Measurements from ENCODE around the gene WWOX.

The WWOX gene

DNA sequence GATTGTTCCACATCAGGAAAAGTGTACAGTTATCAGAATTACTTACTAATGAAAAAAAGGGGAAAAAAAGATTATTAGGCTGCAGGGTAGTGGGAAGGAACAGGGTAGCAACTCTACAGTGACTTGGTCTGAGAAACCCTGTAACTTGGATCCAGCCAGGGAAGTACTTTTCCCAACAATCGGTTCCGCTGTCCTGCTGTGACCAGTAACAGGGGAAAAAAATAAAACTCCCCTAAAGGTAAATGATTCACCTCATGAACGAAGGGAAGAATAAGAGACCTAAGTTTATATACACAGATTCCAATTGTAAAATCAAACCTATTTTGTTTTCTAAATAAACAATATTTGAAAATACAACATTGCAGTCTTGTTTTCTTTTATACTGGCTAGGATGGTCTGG lies 189.9 kb downstream of the WWOX start:
- Histone ChIP-seq H3K4me3 (ENCODE audit: low read length) (no peak overlapping the region), H3K27me3 (ENCODE audit: control insufficient read depth, insufficient read depth, low read length) (no peaks in the 10 kb centered on the region), H3K9me3 (ENCODE audit: control insufficient read depth, low read length) (no peaks in the 10 kb centered on the region), H3K4me1 (ENCODE audit: control insufficient read depth, insufficient read depth, low read length) (peaks cover 8% of the 10 kb centered on the region), H3K9ac (ENCODE audit: low read length) (no peak overlapping the region), H3K36me3 (ENCODE audit: control insufficient read depth, insufficient read depth, low read length) (no peaks in the 10 kb centered on the region)

DNA sequence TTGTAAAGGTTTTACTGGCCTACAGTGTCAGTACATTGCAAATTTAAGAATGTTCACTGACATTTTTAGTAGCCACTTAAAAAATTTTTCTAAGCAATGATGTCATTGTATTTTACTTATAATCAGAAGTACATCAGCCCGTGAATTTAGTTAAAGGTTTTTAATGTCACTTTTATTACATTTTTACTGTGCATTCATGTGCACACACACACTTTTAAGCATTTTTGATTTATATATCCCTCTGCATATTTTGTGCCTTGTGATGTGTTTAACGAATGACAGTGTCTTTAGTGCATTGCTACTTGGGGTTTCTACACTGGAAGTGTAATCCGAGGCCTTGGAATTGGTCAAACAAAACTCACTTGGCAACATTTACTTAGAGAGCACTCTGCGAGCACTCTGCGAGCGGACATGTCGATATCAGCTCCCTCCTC lies 190.4 kb downstream of the WWOX start:
- Histone ChIP-seq H3K27me3 (ENCODE audit: control insufficient read depth, insufficient read depth, low read length) (no peaks in the 10 kb centered on the region), H3K9ac (ENCODE audit: low read length) (no peak overlapping the region), H3K4me3 (ENCODE audit: low read length) (no peak overlapping the region), H3K4me1 (ENCODE audit: control insufficient read depth, insufficient read depth, low read length) (peaks cover 8% of the 10 kb centered on the region), H3K9me3 (ENCODE audit: control insufficient read depth, low read length) (no peaks in the 10 kb centered on the region), H3K36me3 (ENCODE audit: control insufficient read depth, insufficient read depth, low read length) (no peaks in the 10 kb centered on the region)

DNA sequence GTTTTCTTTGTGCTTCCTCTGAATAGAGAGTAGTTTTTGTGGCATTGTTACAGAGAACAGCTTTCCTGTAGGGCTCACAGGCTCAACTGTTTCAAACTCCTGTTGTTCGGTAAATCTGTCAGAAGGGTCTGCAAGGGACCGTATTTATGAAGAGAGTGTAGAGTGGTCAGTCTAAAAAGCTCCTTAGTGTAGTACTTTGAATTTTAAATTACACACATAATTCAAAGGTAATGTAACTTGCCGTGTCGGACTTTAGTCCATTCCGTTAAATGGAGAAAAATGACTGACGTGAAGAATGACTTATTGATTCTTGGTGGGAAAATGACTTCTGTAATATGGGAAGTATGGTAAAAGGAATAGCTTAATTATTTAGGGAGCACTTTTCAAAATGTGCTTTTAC lies 190.9 kb downstream of the WWOX start:
- H3K9me3 ChIP-seq (ENCODE audit: control insufficient read depth, low read length) = no peaks in the 10 kb centered on the region
- H3K27me3 ChIP-seq (ENCODE audit: control insufficient read depth, insufficient read depth, low read length) = no peaks in the 10 kb centered on the region
- H3K36me3 ChIP-seq (ENCODE audit: control insufficient read depth, insufficient read depth, low read length) = no peaks in the 10 kb centered on the region
- peaks cover 8% of the 10 kb centered on the region for H3K4me1 ChIP-seq (ENCODE audit: control insufficient read depth, insufficient read depth, low read length)
- no peak overlapping the region for H3K4me3 ChIP-seq (ENCODE audit: low read length)
- no peak overlapping the region for H3K9ac ChIP-seq (ENCODE audit: low read length)

DNA sequence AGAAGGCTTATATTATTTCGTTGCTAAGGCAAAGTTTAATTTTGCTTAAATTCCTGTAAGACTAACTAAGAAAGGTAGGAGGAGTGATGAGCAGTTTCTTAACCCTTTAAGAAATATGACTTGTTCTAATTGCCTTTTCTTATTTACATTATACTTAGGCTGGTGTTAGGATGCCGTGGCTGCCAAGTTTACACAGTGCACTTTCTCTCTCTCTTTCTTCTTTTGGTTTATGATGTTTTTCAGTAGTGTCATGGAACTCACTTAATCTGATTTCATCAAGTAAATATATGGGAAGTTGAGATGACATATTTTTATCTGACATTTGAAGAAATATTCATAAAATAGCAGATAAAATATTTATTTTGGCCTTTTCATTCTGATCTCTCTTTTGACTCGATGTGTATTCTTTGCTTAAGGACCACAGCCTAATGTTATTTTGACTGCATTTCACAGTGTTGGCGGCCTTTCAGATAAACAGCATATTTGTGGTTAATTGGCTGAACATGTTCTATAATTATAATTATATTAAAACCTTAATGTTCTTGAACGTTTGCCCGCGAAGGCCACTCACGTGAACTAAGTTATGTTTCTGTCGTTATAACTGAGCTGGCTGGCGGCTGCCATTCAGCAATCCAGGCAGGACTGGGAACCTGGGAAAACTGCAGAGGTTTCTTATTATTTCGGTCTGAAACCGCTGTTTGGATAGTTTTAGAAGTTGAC lies 191.6 kb downstream of the WWOX start:
- Histone ChIP-seq H3K4me3 (ENCODE audit: low read length) (no peak overlapping the region), H3K9ac (ENCODE audit: low read length) (no peak overlapping the region)

DNA sequence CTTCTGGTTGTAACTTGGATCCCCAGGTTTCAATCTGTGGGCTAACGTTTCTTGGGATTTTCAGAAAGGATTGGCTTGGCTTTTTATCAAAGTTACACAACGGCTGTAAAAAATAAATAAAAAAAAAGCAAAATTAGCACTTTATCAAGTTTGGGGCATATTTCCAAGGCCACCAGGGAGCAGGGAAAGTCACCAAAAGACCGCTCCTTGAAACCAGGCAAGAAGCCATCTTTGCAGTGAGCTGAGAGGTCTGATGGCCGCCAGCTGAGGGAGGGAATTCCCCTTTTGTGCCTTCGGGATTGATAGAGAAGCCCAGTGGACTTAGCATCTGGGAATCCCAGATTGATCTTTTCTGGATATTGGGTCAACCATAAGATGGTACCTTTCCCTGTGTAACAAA lies 192.2 kb downstream of the WWOX start:
- Histone ChIP-seq H3K9me3 (ENCODE audit: control insufficient read depth, low read length) (no peaks in the 10 kb centered on the region), H3K4me1 (ENCODE audit: control insufficient read depth, insufficient read depth, low read length) (peaks cover 8% of the 10 kb centered on the region), H3K27me3 (ENCODE audit: control insufficient read depth, insufficient read depth, low read length) (no peaks in the 10 kb centered on the region), H3K9ac (ENCODE audit: low read length) (no peak overlapping the region), H3K4me3 (ENCODE audit: low read length) (no peak overlapping the region), H3K36me3 (ENCODE audit: control insufficient read depth, insufficient read depth, low read length) (no peaks in the 10 kb centered on the region)

More for the DNA sequence above, 191.6 kb downstream of the WWOX start:
- Histone ChIP-seq H3K27me3 (ENCODE audit: control insufficient read depth, insufficient read depth, low read length) (no peaks in the 10 kb centered on the region), H3K4me1 (ENCODE audit: control insufficient read depth, insufficient read depth, low read length) (peaks cover 8% of the 10 kb centered on the region), H3K9me3 (ENCODE audit: control insufficient read depth, low read length) (no peaks in the 10 kb centered on the region), H3K36me3 (ENCODE audit: control insufficient read depth, insufficient read depth, low read length) (no peaks in the 10 kb centered on the region)

DNA sequence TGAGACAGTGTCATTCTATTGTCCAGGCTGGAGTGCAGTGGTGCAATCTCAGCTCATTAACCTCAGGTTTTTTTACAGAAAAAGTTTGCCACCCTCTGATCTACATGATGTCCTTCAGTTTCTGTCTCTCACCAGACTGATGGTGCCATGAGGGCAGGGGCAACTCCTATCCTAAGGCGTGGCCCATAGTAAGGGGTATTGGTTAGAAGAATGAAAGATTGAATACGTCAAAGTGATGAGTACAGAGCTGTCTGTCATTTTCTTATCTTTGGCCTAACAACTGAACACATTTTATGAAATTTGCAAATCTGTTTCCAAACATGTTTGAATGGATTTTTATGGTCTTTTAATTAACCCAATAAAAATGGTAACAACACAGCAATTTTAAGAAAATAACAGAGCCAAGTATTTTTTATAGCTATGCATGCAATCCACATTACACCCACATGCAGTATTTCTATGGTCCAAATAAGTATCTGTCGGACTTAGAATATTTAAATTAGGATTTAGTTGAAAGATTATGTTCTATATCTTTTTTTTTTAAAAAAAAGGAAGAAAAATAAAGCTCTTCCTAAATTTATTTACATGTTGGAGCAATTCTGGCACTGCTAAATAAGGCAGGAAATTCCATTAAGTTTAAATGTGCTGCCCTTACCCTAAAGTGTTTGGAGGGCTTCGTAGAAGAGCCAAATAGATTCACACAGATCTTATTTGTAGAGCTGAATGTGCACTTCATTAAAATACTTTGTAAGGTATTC lies 192.8 kb downstream of the WWOX start:
- Histone ChIP-seq H3K4me3 (ENCODE audit: low read length) (no peak overlapping the region), H3K36me3 (ENCODE audit: control insufficient read depth, insufficient read depth, low read length) (no peaks in the 10 kb centered on the region), H3K27me3 (ENCODE audit: control insufficient read depth, insufficient read depth, low read length) (no peaks in the 10 kb centered on the region), H3K9ac (ENCODE audit: low read length) (no peak overlapping the region), H3K4me1 (ENCODE audit: control insufficient read depth, insufficient read depth, low read length) (peaks cover 8% of the 10 kb centered on the region), H3K9me3 (ENCODE audit: control insufficient read depth, low read length) (no peaks in the 10 kb centered on the region)

DNA sequence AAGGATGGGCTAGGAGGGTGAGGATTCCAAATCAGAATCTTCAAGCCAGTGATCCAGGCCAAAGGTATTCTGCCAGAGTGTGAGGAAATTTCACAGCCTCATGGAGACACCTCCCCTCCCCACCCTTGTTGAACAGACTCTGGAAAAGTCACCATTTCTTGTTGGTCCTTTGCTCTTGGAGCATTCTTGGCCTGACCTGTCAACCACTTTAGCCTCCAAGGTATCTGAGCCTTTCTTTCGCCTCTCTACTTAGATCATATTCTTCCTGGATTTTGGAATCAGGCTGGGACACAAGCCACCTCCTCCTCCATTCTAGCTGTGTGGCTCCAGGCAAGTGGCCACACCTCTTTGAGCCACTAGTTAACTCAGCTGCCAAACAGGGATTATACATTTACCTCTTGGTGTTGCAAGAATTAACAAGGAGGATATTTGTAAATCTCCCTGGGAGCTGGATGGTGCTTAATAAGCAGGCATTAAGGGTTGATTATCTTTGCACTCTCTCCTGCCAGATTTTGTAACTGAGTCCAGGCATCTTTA lies 193.5 kb downstream of the WWOX start:
- no peaks in the 10 kb centered on the region for H3K36me3 ChIP-seq (ENCODE audit: control insufficient read depth, insufficient read depth, low read length)
- H3K9me3 ChIP-seq (ENCODE audit: control insufficient read depth, low read length) = no peaks in the 10 kb centered on the region
- H3K9ac ChIP-seq (ENCODE audit: low read length) = no peak overlapping the region
- no peak overlapping the region for H3K4me3 ChIP-seq (ENCODE audit: low read length)
- H3K27me3 ChIP-seq (ENCODE audit: control insufficient read depth, insufficient read depth, low read length) = no peaks in the 10 kb centered on the region
- H3K4me1 ChIP-seq (ENCODE audit: control insufficient read depth, insufficient read depth, low read length) = peaks cover 8% of the 10 kb centered on the region

DNA sequence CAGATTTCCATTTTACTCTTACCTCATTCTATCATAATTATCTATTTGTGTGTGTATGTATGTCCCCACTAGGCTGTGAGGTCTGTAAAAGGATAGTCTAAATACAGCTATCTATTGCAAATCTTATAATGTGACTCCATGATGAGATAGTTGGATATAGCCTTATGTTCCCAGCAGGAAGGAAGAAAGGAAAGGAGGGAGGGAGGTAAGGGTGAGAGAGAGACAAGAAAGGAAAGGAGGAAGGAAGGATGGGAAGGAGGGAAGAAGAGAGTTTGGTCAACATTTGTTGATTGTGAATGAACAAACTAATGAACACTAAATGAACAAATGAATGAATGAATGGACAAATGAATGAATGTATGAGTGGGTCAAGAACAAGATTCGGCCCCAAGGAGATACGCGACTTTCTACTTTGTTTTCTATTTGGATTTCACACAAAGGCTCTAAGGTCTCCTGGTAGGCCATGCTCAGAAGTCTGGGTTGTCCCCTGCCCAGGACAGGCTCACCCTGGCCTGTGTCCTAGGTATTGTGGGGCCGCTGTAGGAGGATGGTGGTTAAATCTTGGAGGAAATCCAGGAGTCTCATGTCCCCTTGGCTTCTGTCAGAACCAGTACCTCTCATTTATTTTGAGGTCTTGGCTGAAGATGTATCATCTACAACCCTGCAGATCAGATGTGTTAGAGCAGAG lies 195.2 kb downstream of the WWOX start:
- H3K9me3 ChIP-seq (ENCODE audit: control insufficient read depth, low read length) = no peaks in the 10 kb centered on the region

DNA sequence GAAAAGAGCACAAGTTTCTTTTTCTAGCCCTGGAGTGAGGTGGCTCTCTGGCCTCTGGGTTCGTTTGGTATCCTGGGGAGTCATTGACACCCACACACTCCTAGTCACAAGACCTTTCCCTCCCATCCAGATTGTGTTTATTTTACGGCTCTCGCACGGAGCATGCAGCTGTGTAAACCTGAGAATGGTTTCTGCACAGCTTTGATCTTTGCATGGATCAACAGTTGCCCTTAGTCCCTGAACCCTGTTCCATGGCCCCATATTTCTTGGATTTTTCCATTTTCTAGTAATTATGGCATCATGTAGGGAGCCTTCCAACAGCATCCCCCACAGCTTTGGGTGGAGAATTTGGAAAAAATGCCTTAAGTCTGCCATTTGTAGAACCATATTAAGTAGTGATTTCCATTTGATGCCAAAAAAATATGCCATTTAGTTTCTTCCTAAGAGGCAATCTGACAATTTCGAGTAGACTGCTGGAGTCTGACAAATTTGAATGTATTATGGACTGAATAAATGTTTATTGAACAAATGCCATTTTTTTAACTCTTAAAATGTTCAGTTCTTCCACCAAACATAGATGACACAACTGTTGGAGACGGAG lies 197.7 kb downstream of the WWOX start:
- Histone ChIP-seq H3K27me3 (ENCODE audit: control insufficient read depth, insufficient read depth, low read length) (no peaks in the 10 kb centered on the region), H3K4me3 (ENCODE audit: low read length) (no peak overlapping the region), H3K36me3 (ENCODE audit: control insufficient read depth, insufficient read depth, low read length) (no peaks in the 10 kb centered on the region), H3K9ac (ENCODE audit: low read length) (no peak overlapping the region), H3K4me1 (ENCODE audit: control insufficient read depth, insufficient read depth, low read length) (peaks cover 8% of the 10 kb centered on the region), H3K9me3 (ENCODE audit: control insufficient read depth, low read length) (no peaks in the 10 kb centered on the region)

More for the DNA sequence above, 195.2 kb downstream of the WWOX start:
- no peaks in the 10 kb centered on the region for H3K27me3 ChIP-seq (ENCODE audit: control insufficient read depth, insufficient read depth, low read length)
- H3K9ac ChIP-seq (ENCODE audit: low read length) = no peak overlapping the region
- no peaks in the 10 kb centered on the region for H3K36me3 ChIP-seq (ENCODE audit: control insufficient read depth, insufficient read depth, low read length)
- H3K4me1 ChIP-seq (ENCODE audit: control insufficient read depth, insufficient read depth, low read length) = peaks cover 8% of the 10 kb centered on the region
- H3K4me3 ChIP-seq (ENCODE audit: low read length) = no peak overlapping the region

DNA sequence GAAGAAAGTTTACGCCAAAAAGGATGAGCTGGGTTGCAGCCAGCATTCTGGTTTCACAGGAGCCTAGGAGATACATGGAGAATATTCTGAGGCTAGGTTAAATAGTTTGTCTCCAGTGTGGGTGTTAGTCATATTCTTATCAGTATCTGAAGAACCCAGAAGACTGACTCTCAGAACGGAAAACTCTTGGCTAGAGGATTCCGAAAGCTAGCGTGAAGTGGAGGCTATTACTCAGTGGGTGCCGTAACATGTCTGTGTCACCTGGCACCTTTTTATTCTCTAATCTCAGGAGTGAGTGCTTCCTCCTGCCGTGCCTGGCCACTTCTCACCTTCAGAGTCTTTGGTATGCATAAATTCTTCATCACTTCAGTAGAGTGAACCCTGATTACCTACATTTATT lies 199.5 kb downstream of the WWOX start:
- Histone ChIP-seq H3K36me3 (ENCODE audit: control insufficient read depth, insufficient read depth, low read length) (no peaks in the 10 kb centered on the region), H3K27me3 (ENCODE audit: control insufficient read depth, insufficient read depth, low read length) (no peaks in the 10 kb centered on the region), H3K9ac (ENCODE audit: low read length) (no peak overlapping the region), H3K4me3 (ENCODE audit: low read length) (no peak overlapping the region), H3K9me3 (ENCODE audit: control insufficient read depth, low read length) (no peaks in the 10 kb centered on the region), H3K4me1 (ENCODE audit: control insufficient read depth, insufficient read depth, low read length) (no peaks in the 10 kb centered on the region)

DNA sequence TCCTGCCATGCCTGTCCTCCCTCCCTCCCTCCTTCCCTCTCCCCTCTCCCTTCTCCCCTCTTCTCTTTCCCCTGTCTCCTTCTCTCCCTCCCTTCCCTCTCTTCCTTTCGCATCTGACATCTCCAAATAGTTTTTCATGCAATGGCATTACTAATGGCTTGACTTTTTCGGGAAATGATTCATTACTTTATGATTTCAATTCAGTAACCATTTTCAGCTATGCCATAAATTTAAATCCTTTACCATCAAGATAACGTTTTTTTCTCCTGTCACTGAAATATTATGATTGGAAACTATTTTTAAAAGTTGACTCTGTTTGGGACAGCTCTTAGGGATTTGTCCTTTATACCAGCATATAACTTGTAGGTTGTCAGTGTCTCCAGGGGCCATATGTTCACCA lies 201.0 kb downstream of the WWOX start:
- Histone ChIP-seq H3K36me3 (ENCODE audit: control insufficient read depth, insufficient read depth, low read length) (no peaks in the 10 kb centered on the region), H3K9me3 (ENCODE audit: control insufficient read depth, low read length) (no peaks in the 10 kb centered on the region), H3K9ac (ENCODE audit: low read length) (no peak overlapping the region), H3K4me3 (ENCODE audit: low read length) (no peak overlapping the region), H3K4me1 (ENCODE audit: control insufficient read depth, insufficient read depth, low read length) (no peaks in the 10 kb centered on the region), H3K27me3 (ENCODE audit: control insufficient read depth, insufficient read depth, low read length) (no peaks in the 10 kb centered on the region)

All from mucosa of stomach (tissue), 1 donor.